BLaER1 treated with 17β-estradiol and CSF1 and Interleukin-3, amounts not matched to agents 10 nM and 100 nM (cell line): ENCODE measurements around the gene NUMBL.

Experiments
- H3K27ac ChIP-seq, 11 experiments: shearing (Covaris generic); formaldehyde crosslinking; 2 replicates each; pipeline ENCODE4 v1.8.1; 2022
- H3K27me3 ChIP-seq, 11 experiments: shearing (Covaris generic); formaldehyde crosslinking; 2 replicates each; pipeline ENCODE4 v1.8.1; 2022
- H3K36me3 ChIP-seq, 11 experiments: shearing (Covaris generic); formaldehyde crosslinking; 2 replicates each; pipeline ENCODE4 v1.8.1; 2022
- H3K4me1 ChIP-seq, 10 experiments: shearing (Covaris generic); formaldehyde crosslinking; 2 replicates each; pipeline ENCODE4 v1.8.1; 2022
- H3K4me2 ChIP-seq, 11 experiments: shearing (Covaris generic); formaldehyde crosslinking; 2 replicates each; pipeline ENCODE4 v1.8.1; 2022
- H3K4me3 ChIP-seq, 10 experiments: shearing (Covaris generic); formaldehyde crosslinking; 2 replicates each; pipeline ENCODE4 v1.8.1; 2022
- H3K9ac ChIP-seq, 11 experiments: shearing (Covaris generic); formaldehyde crosslinking; 2 replicates each; pipeline ENCODE4 v1.8.1; 2022
- H3K9me3 ChIP-seq, 11 experiments: shearing (Covaris generic); formaldehyde crosslinking; replicated peaks in 1 of 11; 2 replicates each; pipeline ENCODE4 v1.8.1; 2022
- H4K20me1 ChIP-seq, 11 experiments: shearing (Covaris generic); formaldehyde crosslinking; 2 replicates each; pipeline ENCODE4 v1.8.1; 2022
- Cebpa-rat ChIP-seq, 11 experiments: shearing (Covaris generic); IDR thresholded peaks; 2 replicates each; pipeline ENCODE4 v1.8.1; 2022

NUMBL gene

GRCh38 chr19:40683437-40683836 lies 7.0 kb downstream of the NUMBL start:
- Histone ChIP-seq H3K9ac (no peak overlapping the region), H3K27ac (no peak overlapping the region), H3K4me1 (peaks cover 2 to 12% (median 7%) of the 10 kb centered on the region in 10 experiments; a peak in 10 of 20 replicates), H3K4me3 (no peak overlapping the region), H4K20me1 (peaks cover 0 to 14% (median 0%) of the 10 kb centered on the region in 11 experiments; a peak in 4 of 22 replicates), H3K9me3 (no peaks in the 10 kb centered on the region), H3K4me2 (no peak overlapping the region), H3K27me3 (no peaks in the 10 kb centered on the region), H3K36me3 (peaks cover 38 to 79% (median 56%) of the 10 kb centered on the region in 11 experiments)
- TF ChIP-seq Cebpa-rat (IDR thresholded peaks at IDR 0.05): no peak

- Histone ChIP-seq H3K9ac (no peak overlapping the region), H3K4me2 (no peak overlapping the region), H3K4me3 (no peak overlapping the region), H3K4me1 (peaks cover 0 to 3% (median 0%) of the 10 kb centered on the region in 10 experiments; a peak in 2 of 20 replicates), H3K36me3 (peaks cover 47 to 89% (median 66%) of the 10 kb centered on the region in 11 experiments), H3K27ac (no peak overlapping the region), H3K27me3 (no peaks in the 10 kb centered on the region), H3K9me3 (no peaks in the 10 kb centered on the region), H4K20me1 (peaks cover 0 to 9% (median 0%) of the 10 kb centered on the region in 11 experiments; a peak in 4 of 22 replicates)
- TF ChIP-seq Cebpa-rat (IDR thresholded peaks at IDR 0.05): no peak
These were observed 8.0 kb downstream of the NUMBL start for GRCh38 chr19:40682431-40682964.

GRCh38 chr19:40681039-40681438 lies 9.4 kb downstream of the NUMBL start:
- Histone ChIP-seq H4K20me1 (peaks cover 0 to 9% (median 0%) of the 10 kb centered on the region in 11 experiments; a peak in 1 of 22 replicates), H3K36me3 (peaks cover 59 to 91% (median 75%) of the 10 kb centered on the region in 11 experiments), H3K4me2 (no peak overlapping the region), H3K4me3 (no peak overlapping the region), H3K27me3 (no peaks in the 10 kb centered on the region), H3K27ac (no peak overlapping the region), H3K4me1 (no peaks in the 10 kb centered on the region), H3K9ac (no peak overlapping the region), H3K9me3 (no peaks in the 10 kb centered on the region)
- no peak for TF ChIP-seq Cebpa-rat (IDR thresholded peaks at IDR 0.05)

GRCh38 chr19:40677156-40677555 lies 13.3 kb downstream of the NUMBL start:
- H3K27ac ChIP-seq: no peak overlapping the region
- no peak overlapping the region for H3K4me3 ChIP-seq
- no peaks in the 10 kb centered on the region for H3K4me1 ChIP-seq
- TF ChIP-seq Cebpa-rat (IDR thresholded peaks at IDR 0.05): no peak
- no peak overlapping the region for H3K9ac ChIP-seq
- H3K27me3 ChIP-seq: no peaks in the 10 kb centered on the region
- no peaks in the 10 kb centered on the region for H3K9me3 ChIP-seq
- H3K4me2 ChIP-seq: no peak overlapping the region
- peaks cover 0 to 9% (median 0%) of the 10 kb centered on the region in 11 experiments; a peak in 1 of 22 replicates for H4K20me1 ChIP-seq
- peaks cover 69 to 99% (median 81%) of the 10 kb centered on the region in 11 experiments for H3K36me3 ChIP-seq

- Histone ChIP-seq H3K36me3 (peaks cover 89 to 100% (median 96%) of the 10 kb centered on the region in 11 experiments), H3K27ac (no peak overlapping the region), H3K27me3 (no peaks in the 10 kb centered on the region), H4K20me1 (no peaks in the 10 kb centered on the region), H3K9ac (no peak overlapping the region), H3K9me3 (peaks cover 9 to 15% (median 13%) of the 10 kb centered on the region in 11 experiments), H3K4me1 (no peaks in the 10 kb centered on the region), H3K4me2 (no peak overlapping the region), H3K4me3 (no peak overlapping the region)
- TF ChIP-seq Cebpa-rat (IDR thresholded peaks at IDR 0.05): no peak
These were observed 16.2 kb downstream of the NUMBL start for GRCh38 chr19:40674291-40674690.

GRCh38 chr19:40673397-40673796 lies 17.1 kb downstream of the NUMBL start:
- H3K4me2 ChIP-seq: no peak overlapping the region
- H3K9ac ChIP-seq: no peak overlapping the region
- no peaks in the 10 kb centered on the region for H3K4me1 ChIP-seq
- H3K9me3 ChIP-seq: peaks cover 17 to 24% (median 22%) of the 10 kb centered on the region in 11 experiments
- TF ChIP-seq Cebpa-rat (IDR thresholded peaks at IDR 0.05): no peak
- peaks cover 89 to 100% (median 96%) of the 10 kb centered on the region in 11 experiments for H3K36me3 ChIP-seq
- no peak overlapping the region for H3K4me3 ChIP-seq
- no peaks in the 10 kb centered on the region for H3K27me3 ChIP-seq
- no peak overlapping the region for H3K27ac ChIP-seq
- H4K20me1 ChIP-seq: no peaks in the 10 kb centered on the region

- H3K27ac ChIP-seq: no peak overlapping the region
- H3K36me3 ChIP-seq: peaks cover 89 to 100% (median 96%) of the 10 kb centered on the region in 11 experiments
These were observed 17.7 kb downstream of the NUMBL start for GRCh38 chr19:40672573-40673299.

GRCh38 chr19:40672038-40672437 lies 18.4 kb downstream of the NUMBL start:
- H3K4me3 ChIP-seq: no peak overlapping the region
- H3K4me2 ChIP-seq: no peak overlapping the region
- peaks cover 17 to 27% (median 25%) of the 10 kb centered on the region in 11 experiments for H3K9me3 ChIP-seq
- H3K36me3 ChIP-seq: peaks cover 86 to 100% (median 96%) of the 10 kb centered on the region in 11 experiments
- H3K27ac ChIP-seq: no peak overlapping the region
- H4K20me1 ChIP-seq: no peaks in the 10 kb centered on the region
- no peak overlapping the region for H3K9ac ChIP-seq
- no peaks in the 10 kb centered on the region for H3K27me3 ChIP-seq
- no peaks in the 10 kb centered on the region for H3K4me1 ChIP-seq
- no peak for TF ChIP-seq Cebpa-rat (IDR thresholded peaks at IDR 0.05)

More at GRCh38 chr19:40672573-40673299, 17.7 kb downstream of the NUMBL start:
- TF ChIP-seq Cebpa-rat (IDR thresholded peaks at IDR 0.05): no peak
- Histone ChIP-seq H3K4me1 (no peaks in the 10 kb centered on the region), H3K4me2 (no peak overlapping the region), H3K9me3 (peaks cover 17 to 27% (median 25%) of the 10 kb centered on the region in 11 experiments), H4K20me1 (no peaks in the 10 kb centered on the region), H3K27me3 (no peaks in the 10 kb centered on the region), H3K4me3 (no peak overlapping the region), H3K9ac (no peak overlapping the region)

GRCh38 chr19:40671404-40671803 lies 19.0 kb downstream of the NUMBL start:
- no peak overlapping the region for H3K9ac ChIP-seq
- TF ChIP-seq Cebpa-rat (IDR thresholded peaks at IDR 0.05): no peak
- H3K4me3 ChIP-seq: no peak overlapping the region
- H3K27ac ChIP-seq: no peak overlapping the region
- H3K36me3 ChIP-seq: peaks cover 80 to 97% (median 92%) of the 10 kb centered on the region in 11 experiments
- H3K27me3 ChIP-seq: no peaks in the 10 kb centered on the region
- H3K9me3 ChIP-seq: peaks cover 17 to 27% (median 25%) of the 10 kb centered on the region in 11 experiments
- no peak overlapping the region for H3K4me2 ChIP-seq
- H4K20me1 ChIP-seq: no peaks in the 10 kb centered on the region
- peaks cover 0 to 3% (median 0%) of the 10 kb centered on the region in 10 experiments; a peak in 1 of 20 replicates for H3K4me1 ChIP-seq
